ENCODE data around the gene PRR22.

DNA sequence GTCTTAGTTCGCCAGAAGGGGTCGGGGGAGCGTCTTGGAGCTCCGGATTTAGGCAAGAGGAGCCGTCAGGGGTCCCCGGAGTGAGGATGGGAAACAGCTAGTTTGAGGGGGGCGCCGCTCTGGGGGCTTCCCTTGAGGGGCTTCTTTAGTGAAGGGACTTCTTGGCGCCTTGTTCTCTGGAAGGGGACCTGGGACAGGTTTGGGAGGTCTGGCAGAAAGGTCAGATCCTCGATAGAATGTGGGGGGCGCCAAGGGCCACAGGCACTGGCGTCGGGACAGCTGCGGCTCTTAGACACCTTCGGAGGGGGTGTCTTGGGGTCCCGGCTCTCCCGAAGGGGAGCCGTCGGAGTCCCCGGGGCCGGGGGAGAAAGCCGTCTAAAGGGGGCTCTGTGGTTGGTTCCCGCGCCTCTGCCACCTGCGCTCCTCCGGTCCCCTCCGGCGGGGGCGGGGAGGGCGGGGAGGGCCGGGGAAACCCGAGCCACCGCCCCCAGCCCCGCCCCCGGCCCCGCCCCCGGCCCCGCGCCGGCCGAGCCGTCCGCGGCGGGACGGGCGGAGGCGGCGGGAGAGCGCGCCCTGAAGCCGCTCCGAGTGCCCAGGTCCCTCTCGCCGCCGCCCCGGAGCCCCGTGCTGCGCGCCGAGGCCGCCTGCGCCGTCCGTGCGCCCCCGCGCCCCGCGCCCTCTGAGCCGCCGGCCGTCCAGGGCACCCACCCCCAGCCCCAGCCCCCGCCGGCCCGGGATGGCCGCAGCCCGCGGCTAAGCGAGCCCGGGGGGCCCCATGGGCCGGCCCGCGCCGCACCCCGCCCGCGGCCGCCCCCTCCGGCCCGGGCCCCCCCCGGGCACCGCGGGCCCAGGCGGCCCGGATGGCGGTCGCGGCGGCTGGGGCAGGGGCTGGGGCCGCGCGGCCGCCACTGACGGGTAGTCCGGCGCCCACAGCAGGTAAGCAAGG lies 20.2 kb upstream of the PRR22 start, which contains the start of gene NRTN:
- TF ChIP-seq POLR2A (IDR thresholded peaks at IDR 0.05), result no peak
- TF ChIP-seq, protein P1, sequence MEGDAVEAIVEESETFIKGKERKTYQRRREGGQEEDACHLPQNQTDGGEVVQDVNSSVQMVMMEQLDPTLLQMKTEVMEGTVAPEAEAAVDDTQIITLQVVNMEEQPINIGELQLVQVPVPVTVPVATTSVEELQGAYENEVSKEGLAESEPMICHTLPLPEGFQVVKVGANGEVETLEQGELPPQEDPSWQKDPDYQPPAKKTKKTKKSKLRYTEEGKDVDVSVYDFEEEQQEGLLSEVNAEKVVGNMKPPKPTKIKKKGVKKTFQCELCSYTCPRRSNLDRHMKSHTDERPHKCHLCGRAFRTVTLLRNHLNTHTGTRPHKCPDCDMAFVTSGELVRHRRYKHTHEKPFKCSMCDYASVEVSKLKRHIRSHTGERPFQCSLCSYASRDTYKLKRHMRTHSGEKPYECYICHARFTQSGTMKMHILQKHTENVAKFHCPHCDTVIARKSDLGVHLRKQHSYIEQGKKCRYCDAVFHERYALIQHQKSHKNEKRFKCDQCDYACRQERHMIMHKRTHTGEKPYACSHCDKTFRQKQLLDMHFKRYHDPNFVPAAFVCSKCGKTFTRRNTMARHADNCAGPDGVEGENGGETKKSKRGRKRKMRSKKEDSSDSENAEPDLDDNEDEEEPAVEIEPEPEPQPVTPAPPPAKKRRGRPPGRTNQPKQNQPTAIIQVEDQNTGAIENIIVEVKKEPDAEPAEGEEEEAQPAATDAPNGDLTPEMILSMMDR (IDR thresholded peaks at IDR 0.05), result no peak
